ENCODE measurements around the gene EVC. TPM values are rescaled to one million over a fixed set of nuclear protein-coding genes. Genes with fewer than 3 reads are reported as not detected.

EVC gene
- total RNA-seq, 2 donors from 2014 or later = 10.0 to 11.3 TPM

DNA sequence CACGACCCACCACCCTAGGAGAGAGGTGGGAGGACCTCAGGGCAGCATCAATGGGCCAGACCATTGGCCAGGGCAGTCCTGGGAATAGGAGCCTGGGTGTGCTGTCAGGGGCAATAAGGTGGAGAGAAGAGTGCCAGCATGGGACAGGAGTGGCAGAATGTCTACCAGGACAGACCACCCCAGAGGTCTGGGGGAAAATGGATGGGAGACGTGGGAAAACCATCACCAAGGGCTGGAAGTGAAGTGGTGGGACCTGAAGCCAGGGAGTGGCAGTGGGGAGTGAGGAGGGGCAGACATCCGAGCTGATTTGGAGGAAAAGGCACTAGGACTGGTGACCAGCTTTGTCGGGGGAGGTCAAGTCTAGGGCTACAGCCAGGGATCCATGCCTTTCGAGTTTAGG, 3.6 kb upstream of the EVC start:
- intact Hi-C loops (cut with DNase I) = no loop called here
- ATAC-seq = no peak
- no peak for DNase-seq

DNA sequence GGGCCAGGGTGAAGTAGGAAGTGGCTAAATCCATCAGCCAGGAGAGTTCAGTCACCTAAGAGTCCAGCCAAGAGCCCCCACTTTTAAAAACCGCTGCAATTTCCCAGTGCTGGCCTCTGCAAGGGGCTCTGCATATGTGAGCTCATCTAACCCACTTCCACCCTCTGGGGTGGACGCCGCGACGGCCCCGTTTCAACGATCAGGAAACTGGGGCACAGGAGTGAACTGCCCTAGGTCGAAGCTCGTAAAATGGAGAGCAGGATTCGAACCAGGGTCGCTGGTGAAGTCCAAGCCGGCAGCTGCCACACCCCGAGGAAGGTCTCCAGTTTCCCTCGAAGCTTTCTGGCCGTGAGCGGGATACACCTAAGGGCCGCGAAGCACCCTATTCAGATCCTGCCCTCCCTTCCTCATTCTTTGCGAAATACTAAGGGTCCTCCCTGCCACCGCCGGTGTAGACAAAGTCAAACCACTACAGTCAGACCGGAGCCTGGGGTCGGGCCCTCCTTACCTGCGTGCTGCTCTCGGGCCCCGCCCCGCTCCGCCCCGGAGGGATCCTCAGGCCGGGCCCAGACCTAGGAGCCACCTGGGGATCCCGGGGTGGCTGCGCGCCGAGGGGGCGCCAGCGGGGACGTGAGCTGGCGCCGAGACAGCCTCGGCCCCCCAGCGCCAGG, 3.1 kb upstream of the EVC start:
- intact Hi-C loops (cut with DNase I) = no loop called here
- DNase-seq (no peak), ATAC-seq (peak in 1 of 2 donors; percentile 31)

DNA sequence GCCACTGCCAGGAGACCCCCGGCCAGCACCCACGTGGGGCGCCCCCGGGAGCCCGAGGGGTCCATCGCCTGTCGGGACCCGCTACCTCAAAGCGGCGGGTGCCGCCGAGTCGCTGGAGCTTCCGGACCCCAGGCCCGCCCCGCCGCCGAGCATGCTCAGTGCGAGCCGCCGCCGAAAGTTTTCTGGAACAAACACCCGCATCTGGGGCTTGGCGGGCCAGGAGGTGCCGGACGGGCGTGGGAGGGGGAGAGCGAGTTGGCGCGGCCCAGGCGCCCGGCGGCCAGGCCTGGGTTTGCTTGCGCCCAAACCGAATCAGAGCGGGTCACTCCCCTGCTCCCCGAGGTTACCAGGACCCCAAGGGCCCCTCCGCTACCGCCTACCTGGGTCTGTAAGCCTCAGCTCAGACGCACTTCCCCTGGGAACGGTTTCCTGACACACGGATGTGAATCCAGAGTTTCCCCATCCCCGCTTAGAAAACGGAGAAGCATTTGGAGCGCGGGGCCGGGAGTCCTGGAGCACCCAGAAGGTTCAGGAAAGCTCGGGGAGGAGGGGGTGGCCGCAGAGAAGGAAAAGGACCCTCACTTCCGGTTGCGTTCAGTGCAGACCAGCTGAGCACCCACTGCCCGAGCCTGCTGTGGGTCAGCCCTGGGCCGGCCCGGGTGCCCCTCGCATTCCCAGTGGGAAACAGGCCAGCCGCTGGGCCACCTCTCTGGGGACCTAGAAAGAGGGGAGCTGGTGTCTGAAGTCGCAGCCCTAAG, 2.4 kb upstream of the EVC start, which contains the start of gene EVC2:
Gene EVC2, minus strand, starts transcription at position 111 of the 758 bp plus-strand sequence. Its CDS starts 46 bp downstream, at position 65.
- peak; percentile 77 to 82 for ATAC-seq
- DNase-seq = peak; percentile 87
- intact Hi-C loops (cut with DNase I) = no loop called here

DNA sequence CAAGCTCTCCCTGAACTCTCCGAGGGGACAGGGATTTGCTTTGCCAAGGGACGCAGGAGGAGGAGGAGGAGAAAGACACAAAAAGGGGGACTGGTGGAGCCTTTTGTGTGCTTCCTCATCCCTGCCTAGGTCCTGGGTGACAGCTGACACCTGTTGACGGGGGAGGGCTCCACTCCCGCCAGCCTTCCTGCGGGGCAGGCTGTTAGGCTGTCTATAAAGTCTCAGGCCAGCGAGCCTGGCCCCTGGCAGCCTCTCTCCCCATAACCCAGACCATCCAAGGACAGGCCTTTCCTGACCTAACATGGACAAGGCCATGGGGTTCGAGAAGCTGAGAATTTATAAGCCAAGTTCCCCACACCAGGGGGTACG, 1.8 kb upstream of the EVC start:
- intact Hi-C loops (cut with DNase I) = no loop called here
- DNase-seq = no peak
- no peak for ATAC-seq

DNA sequence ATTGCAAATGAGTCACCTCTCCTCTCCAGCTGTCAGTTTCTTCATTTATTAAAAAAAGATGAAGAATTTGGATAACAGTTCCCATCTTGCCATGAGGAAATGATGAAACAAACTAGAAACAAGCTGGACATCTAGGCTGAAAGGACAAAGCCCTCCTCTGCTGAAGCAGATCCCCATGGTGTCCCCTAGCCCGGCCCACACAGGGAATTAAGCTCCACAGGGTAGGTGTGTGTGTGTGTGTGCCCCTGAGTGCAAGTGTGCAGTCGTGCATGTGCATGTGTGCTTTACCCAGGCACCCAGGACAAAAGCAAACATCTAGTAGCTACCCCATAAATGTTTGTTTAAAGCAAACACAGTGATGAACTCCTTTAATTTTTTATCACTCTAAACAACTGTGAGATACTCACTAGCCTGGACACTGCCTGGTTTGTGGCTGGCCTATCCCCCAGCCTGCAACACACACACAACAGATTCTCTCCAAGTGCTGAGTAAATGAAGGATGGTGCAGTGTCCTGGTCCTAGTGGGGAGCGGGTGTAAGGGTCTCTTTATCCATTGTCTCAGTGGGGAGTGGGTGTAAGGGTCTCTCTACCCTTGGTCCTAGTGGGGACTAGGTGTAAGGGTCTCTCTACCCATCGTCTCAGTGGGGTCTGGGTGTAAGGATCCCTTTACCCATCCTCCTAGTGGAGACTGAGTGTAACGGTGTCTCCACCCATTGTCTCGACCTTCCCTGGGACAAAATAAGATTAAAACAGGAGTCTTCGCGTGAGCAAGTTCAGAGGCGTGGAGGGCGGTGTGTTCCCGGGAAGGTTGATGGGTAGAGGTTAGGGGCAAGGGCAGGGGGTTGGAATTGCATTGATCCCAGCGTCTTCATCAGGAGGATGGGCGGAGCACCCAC, 688 bp upstream of the EVC start:
- ATAC-seq (peak in 1 of 2 donors; percentile 22), DNase-seq (no peak)
- intact Hi-C loops (cut with DNase I) = no loop called here

DNA sequence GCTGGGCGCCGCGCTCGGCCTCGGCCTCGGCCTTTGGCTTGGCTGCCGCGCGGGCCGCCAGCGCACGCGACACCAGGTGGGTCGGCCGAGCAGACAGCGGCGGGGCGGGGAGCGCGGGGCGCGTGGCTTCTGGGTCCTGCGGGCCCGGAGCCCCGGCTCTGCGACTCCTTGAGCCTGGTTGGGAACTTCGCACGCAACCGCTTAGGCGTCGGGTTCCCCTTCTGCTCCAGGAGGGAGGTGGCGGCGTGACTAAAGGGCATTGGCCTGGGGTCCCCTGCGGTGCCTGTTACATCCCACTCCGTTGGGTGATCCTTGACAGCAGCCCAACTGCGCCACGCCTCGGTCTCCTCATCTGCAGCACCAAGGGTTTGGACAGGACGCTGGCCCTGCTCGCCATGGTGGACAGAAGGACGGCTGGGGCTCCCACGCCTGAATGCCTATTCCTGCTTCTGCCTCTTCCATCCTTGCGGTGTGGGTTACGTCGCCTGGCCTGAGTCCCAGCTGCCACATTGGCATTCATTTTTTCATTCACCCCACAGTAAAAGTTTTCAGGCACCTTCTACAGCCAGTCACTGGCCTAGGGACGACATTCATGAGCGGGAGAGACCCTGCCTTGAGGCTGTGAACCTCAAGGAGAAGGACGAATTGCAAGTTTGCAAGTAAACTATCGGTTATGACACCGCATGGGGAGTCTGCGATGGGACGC, 631 bp downstream of the EVC start:
- intact Hi-C loops (cut with DNase I) = no loop called here
- ATAC-seq (peak in 1 of 2 donors; percentile 3), DNase-seq (peak; percentile 37)

DNA sequence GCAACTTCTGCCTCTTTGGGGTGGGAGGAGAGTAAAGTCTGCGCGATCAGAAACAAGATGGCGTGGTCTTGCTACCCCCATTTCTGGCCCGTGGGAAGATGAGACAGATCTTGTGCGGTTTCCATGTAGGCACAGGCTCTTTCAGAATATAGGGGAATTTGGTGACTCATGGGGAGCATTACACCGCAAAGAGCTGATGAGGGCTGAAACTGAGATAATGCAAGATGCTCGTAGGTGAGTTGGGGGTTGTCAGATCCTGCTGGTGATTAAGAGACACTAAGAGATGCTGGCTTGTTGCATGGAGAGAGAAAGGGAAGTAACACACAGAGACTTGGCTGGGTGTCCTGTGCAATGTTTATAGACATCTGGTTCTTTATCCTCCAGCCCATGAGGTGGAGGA, 1.5 kb downstream of the EVC start:
- intact Hi-C loops (cut with DNase I) = no loop called here
- ATAC-seq (no peak), DNase-seq (no peak)

DNA sequence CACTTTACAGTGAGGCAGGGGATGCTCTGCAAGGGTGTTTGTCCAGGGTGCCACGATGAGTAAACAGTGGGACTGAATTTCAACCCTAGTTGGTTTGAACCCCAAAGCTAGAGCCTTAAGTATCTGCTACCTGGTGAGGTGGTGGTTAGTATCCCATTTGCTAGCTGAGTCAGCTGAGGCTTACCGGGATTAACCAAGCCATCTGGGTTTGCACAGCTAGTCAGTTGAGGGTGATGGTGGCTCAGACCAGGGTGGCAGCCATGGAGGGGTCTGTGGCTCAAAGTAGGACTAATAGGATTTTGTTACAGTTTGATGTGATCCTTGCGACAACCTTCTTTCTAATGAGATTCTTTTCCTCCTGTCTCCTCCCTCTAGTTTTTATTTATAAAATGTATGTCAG, 1.9 kb downstream of the EVC start:
- intact Hi-C loops (cut with DNase I) = no loop called here
- ATAC-seq (no peak), DNase-seq (no peak)

DNA sequence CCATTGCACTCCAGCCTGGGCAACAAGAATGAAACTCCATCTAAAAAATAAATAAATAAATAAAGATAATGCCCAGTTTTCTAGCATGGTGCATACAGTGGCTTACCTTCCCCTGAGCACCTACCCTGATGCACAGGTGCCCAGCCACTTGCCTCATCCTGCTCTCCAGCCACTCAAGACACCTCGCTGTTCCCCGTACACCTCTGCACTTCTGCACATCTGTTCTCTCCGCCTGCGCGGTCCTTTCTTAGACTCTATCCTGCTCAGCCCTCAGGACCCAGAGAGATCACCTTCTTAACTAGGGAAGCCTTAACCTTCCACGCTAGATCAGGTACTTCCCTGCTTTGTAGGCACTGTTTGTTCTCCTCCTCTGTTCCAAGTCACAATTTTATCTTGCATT, 2.9 kb downstream of the EVC start:
- no peak for ATAC-seq
- intact Hi-C loops (cut with DNase I) = no loop called here

DNA sequence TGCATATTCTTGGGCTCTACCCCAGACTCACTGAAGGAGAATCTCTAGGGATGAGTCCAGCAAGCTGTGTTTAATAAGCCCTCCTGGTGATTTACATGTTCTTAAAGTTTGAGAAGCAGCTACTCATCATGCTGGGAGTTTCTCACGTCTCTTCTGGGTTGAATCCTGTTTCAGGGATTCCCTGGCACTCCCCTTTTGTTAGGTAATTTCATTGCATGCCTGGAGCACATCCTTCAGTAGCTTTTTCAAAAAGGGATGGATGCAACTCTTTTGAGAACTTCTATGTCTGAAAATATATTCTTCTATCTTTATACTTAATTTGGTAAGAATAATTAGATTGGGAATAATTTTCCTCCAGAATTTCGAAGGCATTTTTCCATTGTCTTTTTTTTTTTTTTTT, 4.4 kb downstream of the EVC start:
- DNase-seq (no peak), ATAC-seq (no peak)
- intact Hi-C loops (cut with DNase I) = no loop called here

More for the DNA sequence above, 2.9 kb downstream of the EVC start:
- DNase-seq = no peak

DNA sequence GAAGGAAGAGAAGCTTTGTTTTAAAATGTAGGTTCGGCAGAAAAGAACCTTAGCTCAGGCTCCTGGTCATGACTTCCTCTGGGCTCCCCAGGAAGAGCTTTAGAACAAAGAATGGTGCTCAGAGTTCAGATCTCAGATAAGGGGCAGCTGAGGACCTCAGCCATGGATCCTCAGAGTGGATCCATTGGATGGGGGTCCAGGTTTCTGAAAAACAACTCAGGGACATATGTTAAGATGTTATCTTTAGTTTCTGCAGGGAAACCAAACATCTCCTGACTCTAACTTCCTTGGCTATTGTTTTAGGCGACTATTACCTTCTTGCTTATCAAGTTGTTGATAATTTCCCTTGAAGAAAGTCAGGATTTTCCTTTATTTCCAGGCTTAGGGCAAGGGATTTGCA, 5.4 kb downstream of the EVC start:
- no peak for ATAC-seq
- intact Hi-C loops (cut with DNase I) = no loop called here
- no peak for DNase-seq

DNA sequence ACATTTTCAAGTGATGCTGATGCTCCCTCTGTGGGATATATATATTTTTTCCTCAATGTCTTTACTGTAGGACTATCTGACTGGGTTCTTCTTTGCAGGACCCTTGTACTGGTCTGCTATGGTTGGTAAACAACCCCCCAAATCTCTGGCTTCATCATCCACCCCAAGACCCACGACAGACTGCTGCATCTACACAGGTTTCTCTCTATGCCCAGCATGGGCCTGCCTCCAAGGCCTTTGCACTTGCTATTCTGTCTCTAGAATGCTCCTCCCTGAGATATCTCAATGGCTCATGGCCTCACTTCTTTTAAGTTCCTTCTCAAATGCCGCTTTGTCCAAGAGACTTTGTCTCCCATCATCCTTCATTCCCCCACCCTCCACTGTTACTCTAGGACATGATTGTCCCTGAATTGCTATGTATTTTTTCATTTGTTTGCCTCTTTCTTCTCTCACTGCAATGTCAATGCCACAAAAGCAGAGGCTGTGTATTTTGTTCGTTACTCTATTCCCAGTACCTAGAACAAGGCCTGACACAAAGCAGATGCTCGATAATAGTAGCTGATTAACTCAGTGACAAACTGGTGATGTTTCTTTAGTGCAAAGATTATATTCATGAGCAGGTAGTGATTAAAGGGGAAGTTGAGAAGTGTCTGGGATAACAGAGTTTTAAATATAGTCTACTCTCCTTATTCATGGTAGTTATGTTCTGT, 6.6 kb downstream of the EVC start:
- intact Hi-C loops (cut with DNase I) = no loop called here
- DNase-seq = no peak
- ATAC-seq = no peak

DNA sequence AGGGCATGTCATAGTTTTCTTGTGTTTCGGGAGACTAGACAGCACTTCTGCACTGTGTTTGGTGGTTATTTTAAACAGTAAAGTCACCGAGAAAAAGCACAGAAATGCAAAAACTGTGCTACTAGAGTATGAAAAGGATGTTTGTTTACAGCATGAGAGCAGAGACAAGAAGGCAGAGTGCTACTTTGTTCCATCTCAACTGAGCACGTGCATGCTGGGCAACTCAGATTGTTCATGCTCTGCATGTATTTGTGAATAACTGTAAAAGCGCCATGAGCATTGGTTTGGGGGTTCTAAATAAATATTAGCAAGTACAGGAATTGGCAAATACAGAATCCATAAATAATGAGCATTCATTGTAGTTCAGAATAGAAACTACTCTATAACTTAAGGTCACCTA, 7.4 kb downstream of the EVC start:
- intact Hi-C loops (cut with DNase I) = no loop called here
- no peak for DNase-seq
- no peak for ATAC-seq

DNA sequence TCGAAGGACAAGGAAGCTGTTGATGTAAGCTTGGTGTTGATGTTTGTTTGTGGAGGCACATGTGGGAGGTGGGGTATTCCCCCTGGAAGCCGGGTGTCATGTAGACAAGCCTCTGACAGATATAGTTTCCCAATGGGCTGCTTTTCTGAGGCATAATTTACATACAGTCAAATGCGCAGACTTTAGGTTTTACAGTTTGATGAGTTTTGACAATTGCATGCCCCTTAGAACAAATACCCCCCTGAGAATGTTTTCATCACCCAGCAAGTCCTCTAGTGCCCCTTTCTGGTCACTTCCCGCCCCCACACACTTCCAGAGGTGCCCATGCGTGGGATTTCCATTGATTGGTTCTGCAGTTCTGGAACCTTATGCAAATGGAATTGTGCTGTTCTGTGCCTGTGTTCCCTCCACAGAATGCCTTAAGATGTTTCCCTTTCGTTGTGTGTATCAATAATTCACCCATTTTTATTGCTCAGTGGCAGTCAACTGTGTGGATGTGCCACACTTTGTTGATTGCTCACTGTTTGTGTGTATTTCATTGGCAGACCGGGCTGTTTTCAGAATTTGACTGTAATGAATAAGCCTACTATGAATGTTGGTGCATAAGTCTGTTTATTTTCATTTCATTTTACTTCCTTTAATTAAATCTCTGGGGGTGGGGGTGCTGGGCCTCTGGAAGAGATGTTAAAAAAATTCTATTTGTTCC, 8.5 kb downstream of the EVC start:
- DNase-seq (no peak), ATAC-seq (no peak)
- intact Hi-C loops (cut with DNase I) = no loop called here

DNA sequence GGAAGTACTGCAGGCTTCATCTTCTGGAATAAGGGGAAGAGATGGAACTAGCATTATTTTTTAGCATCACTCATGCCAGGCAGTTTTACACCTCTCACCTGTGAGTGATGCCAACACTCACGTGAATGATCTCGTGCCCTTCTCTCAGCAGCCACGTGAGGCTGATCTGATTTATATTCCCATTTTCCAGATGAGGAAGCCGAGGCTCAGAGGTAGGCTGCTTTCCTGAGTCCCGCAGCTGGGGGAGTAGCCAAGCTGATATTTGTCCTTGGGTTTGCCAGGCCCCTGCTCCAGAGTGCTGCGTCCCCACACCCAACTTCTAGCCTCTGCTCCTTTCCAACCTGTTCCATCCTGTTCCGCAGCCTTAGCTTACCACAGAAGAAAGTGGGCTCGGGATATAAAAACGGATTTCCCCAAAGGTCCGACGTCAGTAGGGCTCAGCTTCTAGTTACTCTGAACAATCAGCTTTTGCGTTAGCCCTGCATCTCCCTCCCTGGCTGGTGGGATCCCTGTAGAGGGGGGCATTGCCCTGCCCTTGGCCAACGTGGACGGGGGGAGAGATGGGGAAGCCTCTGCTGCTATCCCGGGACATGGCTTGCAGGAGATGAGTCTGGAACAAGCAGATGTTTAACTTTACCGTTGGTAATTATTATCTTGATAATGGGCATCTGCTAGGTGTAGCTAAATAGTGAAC, 9.3 kb downstream of the EVC start:
- ATAC-seq = no peak
- intact Hi-C loops (cut with DNase I) = no loop called here
- no peak for DNase-seq

DNA sequence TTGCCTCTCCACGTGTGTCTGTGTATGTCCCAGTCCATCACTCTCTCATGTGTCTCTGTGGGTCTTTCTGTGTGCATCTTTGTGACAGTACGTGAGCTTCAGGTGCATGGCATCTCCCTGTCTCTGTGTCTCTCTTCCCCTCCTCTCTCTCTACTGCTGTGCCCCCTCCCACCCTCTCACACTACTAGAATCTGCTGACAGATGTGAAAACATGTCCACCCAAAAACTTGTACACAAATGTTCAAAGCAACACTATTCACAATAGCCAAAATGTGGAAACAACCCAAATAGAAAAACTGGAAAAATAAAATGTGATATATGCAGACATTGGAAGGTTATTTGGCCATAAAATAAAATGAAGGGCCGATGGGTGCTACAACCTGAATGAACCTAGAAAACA, 10.0 kb downstream of the EVC start:
- intact Hi-C loops (cut with DNase I) = no loop called here
- no peak for ATAC-seq

DNA sequence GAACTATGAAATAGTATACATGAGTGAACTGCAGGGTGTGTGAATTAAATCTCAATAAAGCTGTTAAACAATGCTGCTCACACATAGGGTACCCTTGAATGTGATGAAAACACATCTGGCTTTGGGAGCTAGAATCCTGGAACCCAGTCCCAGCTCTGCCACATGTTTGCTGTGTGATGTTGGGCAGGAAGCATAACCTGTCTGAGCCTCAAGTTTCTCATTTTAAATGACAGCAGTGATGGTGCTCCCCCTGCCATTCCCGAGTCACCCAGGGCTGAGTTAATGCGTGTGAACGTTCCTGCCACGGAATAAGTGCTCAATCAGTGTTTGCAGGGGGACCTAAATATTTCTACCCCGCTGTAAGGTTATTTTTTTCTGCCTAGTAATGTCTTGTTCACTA, 10.9 kb downstream of the EVC start:
- no peak for ATAC-seq
- intact Hi-C loops (cut with DNase I) = no loop called here
- DNase-seq = no peak

More for the DNA sequence above, 10.0 kb downstream of the EVC start:
- no peak for DNase-seq

DNA sequence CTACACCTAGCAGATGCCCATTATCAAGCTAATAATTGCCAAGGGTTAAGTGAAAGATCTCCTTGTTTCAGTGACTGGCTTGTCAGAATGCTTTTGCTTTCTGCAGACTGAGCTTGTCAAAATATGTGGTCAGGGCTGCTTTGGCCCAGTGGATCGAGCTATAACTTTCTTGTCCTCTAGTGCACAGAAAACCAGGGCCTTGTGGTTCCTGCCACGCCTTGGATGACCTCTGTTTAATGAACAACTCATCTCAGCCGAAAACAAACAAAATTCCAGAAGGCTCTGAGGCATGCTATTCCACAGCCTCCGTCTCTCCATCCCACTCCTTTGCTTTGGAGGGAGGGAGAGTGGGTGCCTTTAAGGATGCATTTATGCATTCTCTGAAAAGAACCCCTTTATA, 11.3 kb downstream of the EVC start:
- DNase-seq (no peak), ATAC-seq (no peak)
- intact Hi-C loops (cut with DNase I) = no loop called here

All from left cardiac atrium (tissue), 4 donors.